GM19438 (cell line): ENCODE measurements around the gene ELOB.

Experiments
- ATAC-seq: cut with Tn5 transposase; IDR thresholded peaks from one replicate; pipeline ENCODE4 v1.9.1; 2021; ENCODE audit warnings: low read depth; ENCODE audit not compliant: unreplicated experiment

Gene ELOB

GRCh38 chr16:2726923-2727322 is 50.2 kb downstream of the ELOB start:
- no peak for ATAC-seq

DNA sequence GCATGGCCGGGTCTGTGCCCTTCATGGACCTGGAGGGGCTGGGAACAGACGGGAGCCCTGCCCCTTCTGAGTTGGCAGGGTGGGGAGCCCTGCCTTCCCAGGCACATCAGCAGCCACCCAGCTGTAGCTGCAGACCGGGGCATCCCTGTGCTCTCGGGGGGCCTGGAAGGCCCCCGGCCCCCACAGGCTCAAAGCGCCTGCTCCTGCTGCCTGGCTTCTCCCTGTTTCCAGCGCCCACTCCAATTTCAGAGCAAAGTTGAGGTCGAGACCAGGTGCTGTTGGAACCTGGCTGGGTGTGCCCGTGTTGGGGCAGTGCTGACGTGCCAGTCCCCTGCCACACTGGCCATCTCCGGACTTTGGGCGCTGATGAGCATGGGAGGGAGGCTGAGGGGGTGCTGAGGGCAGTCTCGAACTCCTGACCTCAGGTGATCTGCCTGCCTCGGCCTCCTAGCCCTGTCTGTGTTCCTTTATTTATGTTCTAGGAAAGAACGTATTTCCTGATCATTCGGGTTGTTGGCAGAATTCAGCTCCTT is 52.2 kb downstream of the ELOB start:
- ATAC-seq = no peak

GRCh38 chr16:2724088-2724676 is 52.9 kb downstream of the ELOB start:
- no peak for ATAC-seq

DNA sequence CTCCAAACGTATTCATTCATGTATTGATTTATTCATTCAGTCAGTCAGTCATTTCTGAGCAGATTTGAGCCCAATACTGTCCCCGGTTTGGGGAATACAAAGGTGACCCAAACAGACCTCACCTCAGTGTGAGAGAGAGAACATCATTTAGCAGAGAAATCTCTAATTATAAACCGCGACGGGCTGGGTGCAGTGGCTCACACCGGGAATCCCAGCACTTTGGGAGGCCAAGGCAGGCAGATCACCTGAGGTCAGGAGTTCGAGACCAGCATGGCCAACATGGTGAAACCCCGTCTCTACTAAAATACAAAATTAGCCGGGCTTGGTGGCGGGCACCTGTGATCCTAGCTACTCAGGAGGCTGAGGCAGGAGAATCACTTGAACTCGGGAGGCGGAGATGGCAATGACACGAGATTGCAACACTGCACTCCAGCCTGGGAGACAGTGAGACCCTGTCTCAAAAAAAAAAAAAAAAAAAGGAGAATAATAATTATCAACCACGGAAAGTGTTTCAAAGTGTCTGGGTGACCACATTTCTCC is 55.4 kb downstream of the ELOB start:
- ATAC-seq = peak; percentile 5
